Smooth muscle cell of the umbilical artery (primary cell): Measurements from ENCODE around the gene HDDC3. TPM values are rescaled to one million over a fixed set of nuclear protein-coding genes. Genes with fewer than 3 reads are reported as not detected.

Source experiments
- total RNA-seq: library from RNA; depleted of rRNA; stranded (reverse); fragments of >200 nt; gene quantifications from 2 replicates; pipeline ENCODE4 v1.2.3, GENCODE V29; 2014

HDDC3 gene, protein sequence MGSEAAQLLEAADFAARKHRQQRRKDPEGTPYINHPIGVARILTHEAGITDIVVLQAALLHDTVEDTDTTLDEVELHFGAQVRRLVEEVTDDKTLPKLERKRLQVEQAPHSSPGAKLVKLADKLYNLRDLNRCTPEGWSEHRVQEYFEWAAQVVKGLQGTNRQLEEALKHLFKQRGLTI
- 11.6 and 12.2 TPM in 2 replicates for total RNA-seq

DNA sequence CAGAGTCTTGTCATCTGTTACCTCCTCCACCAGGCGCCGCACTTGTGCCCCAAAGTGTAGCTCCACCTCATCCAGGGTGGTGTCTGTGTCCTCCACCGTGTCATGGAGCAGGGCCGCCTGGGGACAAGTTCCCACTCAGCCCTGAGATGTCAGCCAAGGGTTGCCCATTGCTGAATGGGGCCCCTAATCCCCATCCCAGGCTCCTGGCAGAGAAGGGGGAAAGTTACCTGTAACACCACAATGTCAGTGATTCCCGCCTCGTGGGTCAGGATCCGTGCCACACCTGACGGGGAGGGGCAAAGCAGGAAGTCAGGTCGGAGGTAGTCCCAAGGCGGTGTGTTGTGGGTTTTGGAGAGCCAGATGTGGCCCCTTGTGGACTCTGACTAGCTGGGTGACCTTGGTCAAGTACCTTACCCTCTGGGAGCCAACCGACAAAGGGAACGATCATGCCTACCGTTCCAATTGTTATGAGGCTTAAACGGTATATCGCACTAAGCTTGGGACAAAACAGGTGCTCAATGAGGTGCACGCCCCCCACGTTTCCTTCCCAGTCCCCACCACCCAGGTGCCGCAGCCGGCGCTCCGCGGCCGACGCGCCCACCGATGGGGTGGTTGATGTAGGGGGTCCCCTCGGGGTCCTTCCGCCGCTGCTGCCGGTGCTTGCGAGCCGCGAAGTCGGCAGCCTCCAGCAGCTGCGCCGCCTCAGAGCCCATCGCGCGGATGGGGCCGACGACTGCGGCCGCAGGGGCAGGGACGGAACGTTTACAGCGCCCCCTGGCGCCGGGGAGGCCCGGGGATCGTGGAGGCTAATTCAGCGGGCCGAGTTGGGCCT lies at the start of gene HDDC3:
Gene HDDC3 (minus strand): TSS at position 722 of the 832 bp plus-strand sequence. CDS start 9 bp downstream, at position 713.

DNA sequence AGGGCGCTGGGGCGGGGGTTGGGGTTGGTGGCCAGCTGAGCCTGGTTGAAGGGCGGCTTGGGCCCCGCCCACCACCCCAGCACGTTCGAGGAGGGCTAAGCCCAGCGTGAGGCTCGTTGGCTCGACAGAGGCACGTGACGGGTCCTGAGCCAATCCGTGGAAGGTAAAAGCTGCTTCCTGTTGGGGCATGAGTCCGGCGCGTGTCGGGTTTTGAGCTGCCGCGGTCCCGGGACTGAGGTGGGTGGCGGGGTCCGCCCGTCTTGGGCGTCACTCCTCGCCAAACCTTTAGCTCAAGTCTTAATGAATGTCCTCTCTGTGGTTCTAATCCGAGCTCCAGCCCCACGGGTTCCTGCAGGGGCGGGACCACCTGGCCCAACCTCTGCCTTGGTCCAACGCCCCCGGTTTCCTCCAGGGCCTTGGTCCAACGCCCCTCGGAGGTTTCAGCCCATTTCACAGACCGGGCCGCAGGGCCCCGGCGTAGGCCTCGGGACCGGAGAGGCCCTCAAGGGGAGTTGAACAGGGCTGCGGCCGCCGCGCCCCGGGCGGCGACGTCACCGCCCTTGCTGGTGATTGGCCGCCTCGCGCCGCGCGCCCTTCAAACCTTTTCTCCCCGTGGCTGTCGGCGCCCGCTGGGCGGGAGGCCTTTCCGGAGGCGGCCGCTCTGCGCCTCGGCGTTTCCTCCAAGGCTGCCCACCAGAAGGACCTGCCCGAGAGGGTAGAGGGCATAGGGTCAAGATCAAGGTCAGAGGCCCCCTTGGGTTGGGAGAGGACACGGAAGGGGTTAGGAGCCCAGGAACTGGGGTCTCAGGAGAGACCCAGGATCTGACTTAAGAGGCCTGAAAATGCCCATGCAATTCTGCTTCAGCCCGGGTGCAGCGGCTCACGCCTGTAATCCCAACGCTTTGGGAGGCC lies 22.6 kb upstream of the HDDC3 start, which contains the start of gene RCCD1:
Gene RCCD1 (plus strand): TSS at position 173 of the 912 bp plus-strand sequence. CDS start 1,851 bp downstream, outside the sequence.

DNA sequence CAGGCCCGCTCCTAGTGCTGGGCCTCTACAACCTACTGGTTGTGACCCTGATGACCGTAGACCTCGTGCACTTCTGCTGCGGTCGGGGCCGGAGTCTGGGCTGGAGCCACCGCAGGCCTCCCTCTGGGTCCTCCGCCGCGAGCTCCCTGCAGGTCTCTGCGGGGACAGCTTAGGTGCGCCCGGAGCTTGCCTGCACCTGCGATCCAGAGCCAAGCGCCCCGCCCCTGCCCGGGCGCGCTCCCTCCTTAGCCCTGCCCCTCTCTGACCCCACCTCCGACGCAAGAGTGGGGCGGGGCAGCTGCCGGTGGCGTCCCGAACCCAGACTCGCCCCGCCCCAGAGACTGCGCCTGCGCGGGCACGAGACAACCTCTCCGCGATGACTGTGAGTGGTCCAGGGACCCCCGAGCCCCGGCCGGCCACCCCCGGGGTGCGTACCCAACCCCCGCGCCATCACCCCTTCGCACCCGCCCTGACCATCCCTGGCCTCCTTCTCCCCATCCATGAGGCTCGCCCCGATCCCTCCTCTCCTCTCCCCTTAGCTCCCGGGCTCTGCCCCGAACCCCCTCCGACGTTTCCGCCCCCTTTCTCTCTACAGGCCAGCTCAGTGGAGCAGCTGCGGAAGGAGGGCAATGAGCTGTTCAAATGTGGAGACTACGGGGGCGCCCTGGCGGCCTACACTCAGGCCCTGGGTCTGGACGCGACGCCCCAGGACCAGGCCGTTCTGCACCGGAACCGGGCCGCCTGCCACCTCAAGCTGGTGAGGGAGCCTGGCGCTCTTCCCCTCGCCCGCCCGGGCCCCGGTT lies 2.8 kb upstream of the HDDC3 start, which contains the start of gene UNC45A:
Gene UNC45A (plus strand): TSS at position 337 of the 803 bp plus-strand sequence. CDS start 40 bp downstream, at position 377.

DNA sequence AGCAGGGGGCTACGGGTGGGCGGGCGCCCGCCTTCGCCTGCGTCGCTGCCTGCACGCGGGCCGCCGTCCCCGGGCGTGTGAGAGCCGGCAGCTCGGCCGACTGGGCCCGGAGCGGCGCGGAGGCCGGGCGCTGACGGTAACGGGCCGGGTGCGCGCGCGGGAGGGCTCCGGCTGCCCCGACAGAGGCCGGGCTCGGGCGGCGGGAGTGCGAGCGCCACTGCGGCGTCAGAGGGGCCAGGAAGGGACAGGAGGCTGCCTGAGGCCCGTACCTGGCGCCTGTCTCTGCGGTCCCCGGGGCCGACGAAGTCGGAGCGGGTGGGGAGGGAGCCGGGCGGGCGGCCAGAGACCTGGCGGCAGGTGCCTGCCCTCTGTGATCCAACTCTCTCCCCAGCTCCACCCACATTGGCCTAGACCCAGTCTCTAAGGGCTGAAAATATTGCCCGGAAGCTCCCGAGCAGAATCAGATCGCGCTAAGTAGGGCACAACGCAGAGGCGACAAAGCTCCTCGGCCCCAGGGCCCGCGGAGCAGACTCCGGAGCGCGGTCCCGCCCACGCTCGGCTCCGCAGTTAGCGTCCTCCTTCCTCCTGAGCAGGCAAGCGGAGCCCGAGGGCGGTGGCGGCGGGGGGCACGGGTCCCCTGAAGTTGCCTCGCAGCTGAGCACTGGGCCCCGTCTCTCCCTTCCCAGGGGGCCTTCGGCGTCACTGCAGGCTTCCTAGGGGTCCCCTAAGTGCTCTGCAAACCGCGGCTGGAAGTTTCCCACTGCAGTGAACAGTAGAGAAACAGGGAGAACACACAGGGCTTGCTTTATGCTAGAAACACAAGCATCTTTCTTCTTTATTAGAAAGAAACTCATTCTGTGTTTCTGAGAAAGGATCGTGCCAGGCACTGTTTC lies 29.3 kb downstream of the HDDC3 start, which contains the start of gene MAN2A2:
Gene MAN2A2 (plus strand): TSS at position 463 of the 893 bp plus-strand sequence. CDS start 906 bp downstream, outside the sequence.

DNA sequence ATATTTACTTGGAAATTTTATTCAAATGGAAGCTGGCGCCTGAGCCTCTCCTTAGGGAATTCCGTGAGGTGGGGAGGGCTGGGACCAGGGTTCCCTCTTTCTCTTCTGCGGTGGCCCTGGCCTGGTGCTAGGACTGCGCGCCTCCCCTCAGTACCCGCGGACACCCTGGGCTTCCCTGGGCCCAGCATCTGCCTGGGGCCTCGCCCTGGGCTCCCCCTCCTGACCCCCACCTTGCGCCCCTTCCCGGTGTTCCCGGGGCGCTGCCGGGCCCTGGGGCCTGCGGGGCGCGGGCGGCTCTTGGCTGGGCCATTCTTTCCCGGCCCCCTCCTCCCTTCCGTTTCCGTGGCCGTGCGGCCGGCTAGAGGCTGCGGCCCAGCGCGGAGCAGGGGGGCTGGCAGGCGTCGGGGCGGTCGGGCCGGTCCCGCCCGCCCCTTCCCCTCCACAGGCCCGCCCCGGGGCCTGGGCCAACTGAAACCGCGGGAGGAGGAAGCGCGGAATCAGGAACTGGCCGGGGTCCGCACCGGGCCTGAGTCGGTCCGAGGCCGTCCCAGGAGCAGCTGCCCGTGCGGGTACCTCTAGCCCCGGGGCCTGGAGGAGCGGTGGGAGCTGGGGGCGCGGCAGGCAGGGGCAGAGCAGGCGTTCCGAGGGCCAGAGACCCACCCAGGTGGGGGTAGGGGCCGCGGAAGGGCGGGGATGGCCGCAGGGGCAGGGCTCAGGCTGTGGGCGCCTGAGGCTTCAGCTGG lies 48.2 kb downstream of the HDDC3 start, which contains the start of gene FES:
Gene FES (plus strand): TSS at position 529 of the 743 bp plus-strand sequence. CDS start 542 bp downstream, outside the sequence.

Other genes with a start within 250 kb of the HDDC3 start
- 0.59 and 4.0 TPM in 2 replicates for gene BLM, start 215.2 kb downstream of the HDDC3 start, total RNA-seq
- 61.8 and 130 TPM in 2 replicates for gene FURIN, start 64.0 kb downstream of the HDDC3 start, total RNA-seq
- gene FES, start 48.0 kb downstream of the HDDC3 start, total RNA-seq = 15.4 and 27.4 TPM in 2 replicates
- 13.7 and 27.2 TPM in 2 replicates for gene MAN2A2, start 29.2 kb downstream of the HDDC3 start, total RNA-seq
- gene UNC45A, start 2.7 kb upstream of the HDDC3 start, total RNA-seq = 81.4 and 106 TPM in 2 replicates
- gene RCCD1, start 22.3 kb upstream of the HDDC3 start, total RNA-seq = 11.3 and 15.0 TPM in 2 replicates
- gene PRC1, start 62.0 kb upstream of the HDDC3 start, total RNA-seq = 8.9 and 109 TPM in 2 replicates
- gene VPS33B, start 90.0 kb upstream of the HDDC3 start, total RNA-seq = 16.3 and 18.0 TPM in 2 replicates
- under 0.01 TPM in 1 of 2 replicates, not detected in the other for gene SV2B, start 167.7 kb upstream of the HDDC3 start, total RNA-seq